Activated naive CD4-positive, alpha-beta T cell treated with anti-CD3 and anti-CD28 coated beads for 36 hours (primary cell): ENCODE measurements around the gene SOWAHB. TPM values are rescaled to one million over a fixed set of nuclear protein-coding genes. Genes with fewer than 3 reads are reported as not detected.
"Not testable (repeated sequence)": the region's sequence is repeated elsewhere in the genome, so short reads cannot be mapped to it uniquely, and the experiment has no call there.

Experiments used
- CTCF ChIA-PET: fragments of 350-600 bp; sonication (Branson Sonifier 250); formaldehyde crosslinking; loops from one replicate; lab custom pipeline; 2021; ENCODE audit warnings: antibody characterized with exemption; lab: Charles Lee
- DNase-seq: peaks from one replicate; pipeline ENCODE4 v3.0.0-alpha.2; 2020
- H3K27ac Mint-ChIP-seq: one replicate; pipeline ENCODE4 v1.8.0; 2021; ENCODE audit warnings: mild to moderate bottlenecking, mixed read lengths
- H3K27me3 Mint-ChIP-seq: one replicate; pipeline ENCODE4 v1.8.0; 2021; ENCODE audit warnings: low read depth, mixed read lengths
- H3K36me3 Mint-ChIP-seq: one replicate; pipeline ENCODE4 v1.8.0; 2021; ENCODE audit warnings: low read depth, mixed read lengths
- H3K4me1 Mint-ChIP-seq: one replicate; pipeline ENCODE4 v1.8.0; 2021; ENCODE audit warnings: low read depth, mixed read lengths
- H3K4me3 Mint-ChIP-seq: one replicate; pipeline ENCODE4 v1.8.0; 2021; ENCODE audit warnings: mild to moderate bottlenecking, moderate library complexity, mixed read lengths
- H3K9me3 Mint-ChIP-seq: one replicate; pipeline ENCODE4 v1.8.0; 2021; ENCODE audit warnings: mixed read lengths
- intact Hi-C: fragments of 100-400 bp; cut with micrococcal nuclease; formaldehyde crosslinking; loops from one replicate; pipeline ENCODE4 v1.15.1; 2023
- total RNA-seq, 2 experiments: library from RNA; stranded (reverse); gene quantifications; one replicate each; pipeline ENCODE4 v1.2.3, GENCODE V29; 2021

Gene SOWAHB
- total RNA-seq, 2 experiments from 2014 or later, result not detected

- no peak for DNase-seq
- Mint-ChIP-seq H3K4me3 (no peak overlapping the region), H3K27me3 (peaks cover 9% of the 10 kb centered on the region), H3K36me3 (no peaks in the 10 kb centered on the region), H3K4me1 (no peaks in the 10 kb centered on the region), H3K9me3 (no peaks in the 10 kb centered on the region), H3K27ac (no peak overlapping the region)
- intact Hi-C loops, result no loop called here
- CTCF ChIA-PET, result interaction anchor here (1.1 kb wide), 1 partner anchor 17 kb away, joined by 3 read pairs; no protein-coding TSS in a partner anchor
Observed at GRCh38 chr4:76886848-76887441, 11.0 kb downstream of the SOWAHB start.

- no peaks in the 10 kb centered on the region for H3K36me3 Mint-ChIP-seq
- intact Hi-C loops, result no loop called here
- H3K27me3 Mint-ChIP-seq, result peaks cover 6% of the 10 kb centered on the region
- no peaks in the 10 kb centered on the region for H3K9me3 Mint-ChIP-seq
- no peak for DNase-seq
- no peaks in the 10 kb centered on the region for H3K4me1 Mint-ChIP-seq
- H3K4me3 Mint-ChIP-seq, result no peak overlapping the region
- H3K27ac Mint-ChIP-seq, result no peak overlapping the region
- CTCF ChIA-PET, result interaction anchor here (1.1 kb wide), 1 partner anchor 16 kb away, joined by 3 read pairs; no protein-coding TSS in a partner anchor
Observed at GRCh38 chr4:76886214-76886613, 11.7 kb downstream of the SOWAHB start.

GRCh38 chr4:76883147-76883546 lies 14.8 kb downstream of the SOWAHB start:
- Mint-ChIP-seq H3K27me3 (peaks cover under 1% of the 10 kb centered on the region), H3K4me1 (no peaks in the 10 kb centered on the region), H3K9me3 (no peaks in the 10 kb centered on the region), H3K4me3 (no peak overlapping the region), H3K27ac (no peak overlapping the region), H3K36me3 (no peaks in the 10 kb centered on the region)
- intact Hi-C loops, result no loop called here
- CTCF ChIA-PET, result no interaction called here
- no peak for DNase-seq

- no peaks in the 10 kb centered on the region for H3K4me1 Mint-ChIP-seq
Observed at GRCh38 chr4:76882630-76883029, 15.3 kb downstream of the SOWAHB start.

GRCh38 chr4:76881375-76881774 lies 16.6 kb downstream of the SOWAHB start:
- CTCF ChIA-PET, result no interaction called here
- intact Hi-C loops, result no loop called here
- H3K27me3 Mint-ChIP-seq, result peaks cover 7% of the 10 kb centered on the region
- H3K4me3 Mint-ChIP-seq, result no peak overlapping the region
- no peaks in the 10 kb centered on the region for H3K9me3 Mint-ChIP-seq
- H3K27ac Mint-ChIP-seq, result no peak overlapping the region
- H3K4me1 Mint-ChIP-seq, result no peaks in the 10 kb centered on the region
- no peaks in the 10 kb centered on the region for H3K36me3 Mint-ChIP-seq
- no peak for DNase-seq

More at GRCh38 chr4:76882630-76883029, 15.3 kb downstream of the SOWAHB start:
- H3K4me3 Mint-ChIP-seq, result no peak overlapping the region
- H3K36me3 Mint-ChIP-seq, result no peaks in the 10 kb centered on the region
- H3K9me3 Mint-ChIP-seq, result no peaks in the 10 kb centered on the region
- intact Hi-C loops, result no loop called here
- CTCF ChIA-PET, result no interaction called here
- H3K27ac Mint-ChIP-seq, result no peak overlapping the region
- H3K27me3 Mint-ChIP-seq, result peaks cover 4% of the 10 kb centered on the region
- no peak for DNase-seq

GRCh38 chr4:76879731-76880364 lies 18.1 kb downstream of the SOWAHB start:
- intact Hi-C loops, result loop anchor here (2.0 kb wide), 1 partner anchor 17 kb away; no protein-coding TSS in a partner anchor
- CTCF ChIA-PET, result no interaction called here
- no peak overlapping the region for H3K4me3 Mint-ChIP-seq

GRCh38 chr4:76878641-76879165 lies 19.2 kb downstream of the SOWAHB start:
- H3K36me3 Mint-ChIP-seq, CTCF ChIA-PET, DNase-seq, H3K9me3 Mint-ChIP-seq, H3K4me1 Mint-ChIP-seq, H3K4me3 Mint-ChIP-seq, H3K27ac Mint-ChIP-seq, H3K27me3 Mint-ChIP-seq: not testable (repeated sequence)
- intact Hi-C loops, result loop anchor here (2.0 kb wide), 1 partner anchor 18 kb away; no protein-coding TSS in a partner anchor

More at GRCh38 chr4:76879731-76880364, 18.1 kb downstream of the SOWAHB start:
- Mint-ChIP-seq H3K27me3 (peaks cover 7% of the 10 kb centered on the region), H3K36me3 (no peaks in the 10 kb centered on the region), H3K27ac (no peak overlapping the region), H3K4me1 (no peaks in the 10 kb centered on the region), H3K9me3 (no peaks in the 10 kb centered on the region)
- no peak for DNase-seq

- Mint-ChIP-seq H3K4me3 (no peak overlapping the region), H3K27ac (no peak overlapping the region), H3K27me3 (peaks cover 7% of the 10 kb centered on the region), H3K9me3 (no peaks in the 10 kb centered on the region), H3K36me3 (no peaks in the 10 kb centered on the region), H3K4me1 (no peaks in the 10 kb centered on the region)
- CTCF ChIA-PET, result no interaction called here
- intact Hi-C loops, result no loop called here
- DNase-seq, result no peak
Observed at GRCh38 chr4:76874176-76874575, 23.8 kb downstream of the SOWAHB start.

- CTCF ChIA-PET, result interaction anchor here (0.6 kb wide), 1 partner anchor 665 kb away, joined by 4 read pairs; no protein-coding TSS in a partner anchor
- intact Hi-C loops, result no loop called here
- Mint-ChIP-seq H3K4me1 (no peaks in the 10 kb centered on the region), H3K9me3 (no peaks in the 10 kb centered on the region), H3K4me3 (no peak overlapping the region), H3K27me3 (peaks cover 7% of the 10 kb centered on the region), H3K27ac (no peak overlapping the region), H3K36me3 (no peaks in the 10 kb centered on the region)
- DNase-seq, result no peak
Observed at GRCh38 chr4:76873495-76873894, 24.4 kb downstream of the SOWAHB start.

GRCh38 chr4:76872556-76872955 lies 25.4 kb downstream of the SOWAHB start:
- CTCF ChIA-PET, result no interaction called here
- DNase-seq, result no peak
- no peak overlapping the region for H3K4me3 Mint-ChIP-seq
- H3K9me3 Mint-ChIP-seq, result no peaks in the 10 kb centered on the region
- intact Hi-C loops, result no loop called here
- no peaks in the 10 kb centered on the region for H3K4me1 Mint-ChIP-seq
- no peaks in the 10 kb centered on the region for H3K36me3 Mint-ChIP-seq
- no peak overlapping the region for H3K27ac Mint-ChIP-seq
- H3K27me3 Mint-ChIP-seq, result peaks cover 3% of the 10 kb centered on the region

GRCh38 chr4:76868780-76869179 lies 29.2 kb downstream of the SOWAHB start:
- not testable (repeated sequence) for H3K36me3 Mint-ChIP-seq, DNase-seq

GRCh38 chr4:76867880-76868655 lies 29.9 kb downstream of the SOWAHB start:
- Mint-ChIP-seq H3K27ac (no peak overlapping the region), H3K4me1 (no peaks in the 10 kb centered on the region), H3K27me3 (no peaks in the 10 kb centered on the region), H3K36me3 (no peaks in the 10 kb centered on the region), H3K4me3 (no peak overlapping the region), H3K9me3 (no peaks in the 10 kb centered on the region)
- CTCF ChIA-PET, result interaction anchor here (0.6 kb wide), 1 partner anchor 112 kb away, joined by 3 read pairs; no protein-coding TSS in a partner anchor
- intact Hi-C loops, result no loop called here
- no peak for DNase-seq

More at GRCh38 chr4:76868780-76869179, 29.2 kb downstream of the SOWAHB start:
- H3K27ac Mint-ChIP-seq, H3K4me1 Mint-ChIP-seq, intact Hi-C loops, H3K4me3 Mint-ChIP-seq, H3K27me3 Mint-ChIP-seq, H3K9me3 Mint-ChIP-seq: not testable (repeated sequence)
- CTCF ChIA-PET, result interaction anchor here (0.8 kb wide), 1 partner anchor 23 kb away, joined by 4 read pairs; no protein-coding TSS in a partner anchor
